DMS79 (cell line): ENCODE results near the gene PRKRIP1.
A peak's percentile ranks its signal among the peaks of the same experiment; 100 is the strongest.
"Not testable (repeated sequence)": the region's sequence is repeated elsewhere in the genome, so short reads cannot be mapped to it uniquely, and the experiment has no call there.

Source experiments
- DNase-seq: peaks from one replicate; lab custom pipeline; 2025; lab: John Stamatoyannopoulos, UW

The PRKRIP1 gene

DNA sequence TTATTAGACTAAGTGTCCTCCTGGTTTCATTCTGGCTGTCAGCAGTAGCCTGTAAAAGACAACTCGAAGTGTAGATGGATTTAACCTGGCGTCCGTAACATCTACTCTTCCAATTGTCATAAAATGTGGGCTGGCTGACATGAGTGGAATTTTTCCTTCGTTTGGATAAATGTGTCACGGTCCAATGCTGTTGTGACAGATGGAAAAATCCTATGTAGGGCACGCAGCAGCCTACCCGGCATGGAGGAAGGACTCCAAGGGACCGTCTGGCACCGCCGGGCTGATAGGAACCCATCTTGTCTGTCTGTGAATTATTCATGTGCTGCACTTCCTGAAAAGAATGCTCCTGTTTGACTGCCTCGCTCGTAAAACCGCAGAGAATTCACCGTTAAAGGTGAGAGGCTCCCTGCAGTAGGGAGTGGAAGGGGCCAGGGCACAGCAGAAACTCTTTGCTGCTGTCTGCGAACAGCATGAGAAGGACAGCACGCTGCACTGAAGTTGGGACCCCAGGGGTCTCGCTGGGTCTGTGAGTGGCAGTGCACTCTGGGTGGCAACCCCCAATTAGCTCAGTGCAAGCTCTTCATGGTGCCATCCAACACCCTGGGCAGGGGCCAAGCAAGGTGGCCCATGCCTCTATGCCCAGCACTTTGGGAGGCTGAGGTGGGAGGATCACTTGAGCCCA is 35.6 kb downstream of the PRKRIP1 start:
- peak; percentile 38 for DNase-seq

GRCh38 chr7:102432442-102433218 is 36.5 kb downstream of the PRKRIP1 start:
- peak; percentile 17 for DNase-seq

DNA sequence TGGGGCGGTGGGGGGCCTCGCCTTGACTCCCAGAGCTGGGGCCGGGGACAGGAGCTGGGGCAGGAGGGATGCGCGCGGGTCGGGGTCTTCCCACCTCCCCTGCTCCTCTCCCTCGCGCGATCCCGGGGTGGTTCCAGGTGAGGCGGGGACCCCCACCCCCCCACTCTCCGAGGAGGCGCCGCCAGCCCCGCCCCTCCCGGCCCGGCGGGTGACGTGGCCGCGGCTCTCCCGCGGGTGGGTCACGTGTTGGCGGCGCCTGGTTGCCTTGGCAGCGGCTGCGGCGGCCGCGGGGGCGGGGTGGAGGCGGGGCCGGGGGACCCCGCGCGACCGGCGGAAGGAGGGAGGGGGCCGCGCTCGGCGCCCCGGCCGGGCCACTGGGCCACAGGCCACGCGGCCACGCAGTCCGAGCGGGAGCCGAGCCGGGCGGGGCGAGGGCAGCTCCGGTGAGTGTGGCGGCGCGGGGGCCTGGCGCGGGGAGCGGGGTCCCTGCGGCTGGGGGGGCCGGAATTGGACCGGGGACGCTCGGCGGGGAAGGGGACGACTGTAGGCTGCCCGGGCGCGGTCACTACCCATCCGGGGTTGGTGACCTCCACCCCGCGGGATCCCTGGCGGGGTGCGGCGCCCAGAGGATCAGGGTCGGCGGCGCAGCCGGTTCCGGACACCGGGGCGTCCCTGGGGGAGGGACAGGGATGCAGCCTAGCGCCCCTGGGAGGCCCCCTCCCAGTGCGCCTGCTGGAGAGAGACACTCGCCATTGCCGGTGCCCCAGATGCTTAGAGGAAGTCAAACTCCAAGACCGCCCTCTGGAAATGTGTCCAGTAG is 37.3 kb downstream of the PRKRIP1 start, which contains the start of gene ORAI2:
Gene ORAI2, plus strand, starts transcription at position 357 of the 820 bp plus-strand sequence. CDS start 5,382 bp downstream, outside the sequence.
- peak; percentile 33 for DNase-seq

DNA sequence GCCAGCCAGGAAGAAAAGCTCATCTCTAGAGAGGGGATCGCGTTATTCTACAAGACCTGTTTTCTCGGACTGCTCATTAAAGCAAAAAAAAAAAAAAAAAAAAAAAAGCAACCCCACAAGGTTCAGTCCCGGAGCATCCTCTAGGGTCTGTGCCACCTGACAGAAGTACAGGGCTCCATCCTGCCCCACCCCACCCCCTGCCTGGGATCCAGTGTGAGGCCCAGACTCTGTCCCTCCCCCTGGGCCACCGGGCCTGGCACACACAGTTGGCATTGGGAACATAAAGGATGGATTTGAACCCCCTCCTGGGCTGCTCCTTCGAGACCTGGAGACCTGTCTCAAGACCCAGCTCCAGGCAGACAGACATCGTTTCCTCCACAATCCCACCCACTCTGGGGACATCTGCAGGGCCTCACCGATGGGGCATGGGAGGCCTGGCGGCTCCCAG is 37.9 kb downstream of the PRKRIP1 start:
- no peak for DNase-seq

DNA sequence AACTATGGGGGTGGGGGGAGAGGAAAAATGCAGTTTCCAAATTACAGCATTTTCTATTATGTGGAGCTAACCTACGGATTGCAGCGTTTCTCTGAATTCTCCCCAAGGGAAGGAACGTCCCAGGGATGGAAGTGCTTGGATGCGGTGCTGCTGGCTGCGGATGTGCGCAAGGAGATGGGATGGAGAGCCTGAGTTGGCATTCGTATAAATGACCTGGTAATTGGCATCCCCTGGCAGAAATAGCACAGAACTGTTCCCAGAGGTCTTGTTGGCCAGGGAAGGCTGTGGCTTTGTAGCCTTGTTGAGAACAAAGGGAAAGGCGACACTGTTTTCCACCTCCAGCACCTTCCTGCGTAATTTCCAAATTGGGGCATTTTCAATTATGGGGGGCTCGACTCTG is 40.0 kb downstream of the PRKRIP1 start:
- DNase-seq, result no peak

DNA sequence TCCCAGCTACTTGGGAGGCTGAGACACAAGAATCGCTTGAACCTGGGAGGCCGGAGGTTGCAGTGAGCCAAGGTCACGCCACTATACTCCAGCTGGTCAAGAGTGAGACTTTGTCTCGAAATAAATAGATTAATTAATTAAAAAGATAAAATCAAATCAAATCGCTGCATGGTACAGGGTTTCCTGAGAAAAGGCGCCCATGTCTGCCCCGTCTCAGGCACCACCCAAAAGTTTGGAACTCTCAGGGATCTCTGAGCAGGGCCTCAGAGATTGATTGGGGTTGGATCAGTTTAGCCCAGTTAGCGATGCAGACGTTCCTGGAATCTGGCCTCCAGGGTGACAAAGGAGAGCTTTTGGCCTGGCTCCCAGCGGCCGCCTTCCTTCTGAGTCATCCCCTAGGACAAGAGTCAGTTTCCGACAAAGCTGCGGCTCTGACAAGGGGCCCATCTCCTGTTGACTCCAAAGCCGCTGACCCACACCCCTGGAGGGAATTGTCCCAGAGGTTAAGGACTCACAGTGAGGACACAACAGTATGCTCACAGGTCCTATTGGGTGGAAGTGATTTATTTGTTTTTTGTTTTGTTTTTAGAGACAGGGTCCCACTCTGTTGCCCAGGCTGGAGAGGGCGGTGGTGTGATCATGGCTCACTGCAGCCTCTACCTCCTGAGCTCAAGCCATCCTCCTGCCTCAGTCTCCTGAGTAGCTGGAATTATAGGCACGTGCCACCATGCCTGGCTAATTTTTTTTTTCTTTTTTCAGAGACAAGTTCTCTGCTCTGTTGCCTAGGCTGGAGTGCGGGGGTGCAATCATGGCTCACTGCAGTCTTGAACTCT is 44.0 kb downstream of the PRKRIP1 start:
- no peak for DNase-seq

DNA sequence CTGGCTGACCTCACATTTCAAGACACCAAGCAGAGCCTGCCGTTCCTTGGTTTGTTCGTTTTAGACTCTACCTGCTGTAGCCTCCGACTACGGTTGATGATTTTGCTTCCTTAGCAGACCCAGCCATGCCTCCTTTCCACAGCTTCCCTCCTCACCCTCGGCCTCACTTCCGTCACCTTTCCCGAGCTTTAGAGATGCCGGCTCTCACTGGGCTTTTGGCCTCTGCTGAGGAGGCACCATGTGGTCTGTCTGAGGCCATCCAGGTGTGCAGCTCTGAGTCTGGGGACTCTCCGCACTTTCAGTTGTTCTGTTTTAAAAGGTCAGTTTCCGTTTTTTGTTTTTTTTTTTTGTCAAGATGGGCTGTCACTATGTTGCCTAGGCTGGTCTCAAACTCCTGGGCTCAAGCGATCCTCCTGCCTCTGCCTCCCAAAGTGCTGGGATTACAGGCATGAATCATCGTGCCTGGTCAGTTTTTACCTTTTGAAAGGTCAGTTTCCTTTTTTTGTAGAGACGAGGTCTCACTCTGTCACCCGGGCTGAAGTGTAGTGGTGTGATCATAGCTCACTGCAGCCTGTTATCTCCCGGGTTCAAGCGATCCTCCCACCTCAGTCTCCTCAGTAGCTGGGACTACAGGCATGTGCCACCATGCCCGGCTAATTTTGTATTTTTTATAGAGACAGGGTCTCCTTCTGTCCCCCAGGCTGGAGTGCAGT is 49.0 kb downstream of the PRKRIP1 start:
- no peak for DNase-seq

GRCh38 chr7:102445674-102446071 is 49.5 kb downstream of the PRKRIP1 start:
- DNase-seq, result no peak

GRCh38 chr7:102446387-102447156 is 50.4 kb downstream of the PRKRIP1 start:
- DNase-seq, result no peak

DNA sequence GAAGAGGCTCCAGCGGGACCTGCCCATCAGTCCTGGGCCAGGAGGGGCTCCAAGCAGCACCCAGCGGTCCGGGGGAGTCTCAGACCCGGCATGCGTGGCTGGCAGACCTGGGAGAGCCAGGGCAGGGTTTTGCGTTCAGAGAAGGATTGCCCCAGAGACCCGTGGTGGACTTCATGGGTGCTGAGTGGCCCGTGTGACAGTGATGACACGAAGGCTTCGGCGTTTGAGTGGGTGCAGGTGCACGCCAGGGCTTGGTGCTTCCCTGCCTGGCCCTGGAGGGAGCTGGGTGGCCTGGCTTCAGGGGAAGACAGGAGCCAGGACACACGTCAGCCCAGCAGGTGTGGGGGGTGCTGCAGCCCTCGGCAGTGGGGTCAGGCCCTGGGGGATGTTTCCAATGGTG is 51.1 kb downstream of the PRKRIP1 start:
- no peak for DNase-seq

DNA sequence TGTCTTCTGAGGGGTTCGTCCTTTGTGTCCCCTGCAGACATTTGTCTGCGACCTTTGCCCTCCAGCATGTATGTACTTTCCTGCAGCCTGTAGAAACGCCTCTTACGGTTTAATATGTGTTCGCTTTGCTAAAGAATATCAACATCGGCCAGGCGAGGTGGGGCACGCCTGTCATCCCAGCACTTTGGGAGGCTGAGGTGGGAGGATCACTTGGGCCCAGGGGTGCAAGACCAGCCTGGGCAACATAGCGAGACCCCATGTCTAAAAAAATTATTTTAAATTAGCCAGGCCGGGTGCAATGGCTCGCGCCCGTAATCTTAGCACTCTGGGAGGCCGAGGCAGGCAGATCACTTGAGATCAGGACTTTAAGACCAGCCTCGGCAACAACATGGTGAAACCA is 53.0 kb downstream of the PRKRIP1 start:
- DNase-seq, result no peak

DNA sequence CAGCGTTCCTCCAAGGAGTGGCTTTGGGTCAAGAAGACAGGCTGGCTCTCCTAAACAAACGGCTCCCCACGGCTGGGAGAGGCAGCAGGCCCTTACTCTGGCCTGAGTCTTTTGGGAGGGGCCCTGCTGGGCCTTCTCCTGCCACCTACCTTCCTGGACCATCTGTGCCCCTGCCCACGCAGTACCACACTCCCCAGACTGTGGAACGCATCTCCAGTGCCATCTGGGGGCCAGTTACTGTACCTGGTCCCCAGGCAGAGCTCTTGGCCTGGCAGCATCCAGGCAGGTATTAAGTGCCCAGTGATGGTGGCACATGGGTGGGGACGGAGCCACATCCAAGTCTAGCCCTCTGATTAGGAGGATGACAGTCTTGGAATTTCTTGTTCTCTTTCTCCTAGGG is 54.1 kb downstream of the PRKRIP1 start:
- DNase-seq, result no peak

GRCh38 chr7:102451371-102452054 is 55.4 kb downstream of the PRKRIP1 start:
- DNase-seq, result peak; percentile 39

DNA sequence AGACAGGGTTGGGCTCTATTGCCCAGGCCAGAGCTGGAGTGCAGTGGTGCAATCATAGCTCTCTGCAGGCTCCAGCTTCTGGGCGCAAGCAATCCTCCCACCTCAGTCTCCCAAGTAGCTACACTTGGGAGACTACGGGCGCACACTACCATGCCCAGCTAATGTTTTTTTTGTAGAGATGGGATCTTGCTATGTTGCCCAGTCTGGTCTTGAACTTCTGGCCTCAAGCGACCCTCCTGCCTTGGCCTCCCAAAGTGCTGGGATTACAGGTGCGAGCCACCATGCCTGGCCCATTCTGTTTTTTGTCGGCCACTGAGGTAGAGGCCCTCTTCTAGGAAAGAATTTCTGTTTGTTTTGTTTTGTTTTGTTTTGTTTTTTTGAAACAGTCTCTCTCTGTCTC is 56.3 kb downstream of the PRKRIP1 start:
- DNase-seq, result no peak

GRCh38 chr7:102453319-102453718 is 57.2 kb downstream of the PRKRIP1 start:
- no peak for DNase-seq

GRCh38 chr7:102454468-102454867 is 58.3 kb downstream of the PRKRIP1 start:
- DNase-seq, result no peak

GRCh38 chr7:102454932-102455331 is 58.8 kb downstream of the PRKRIP1 start:
- DNase-seq, result not testable (repeated sequence)

DNA sequence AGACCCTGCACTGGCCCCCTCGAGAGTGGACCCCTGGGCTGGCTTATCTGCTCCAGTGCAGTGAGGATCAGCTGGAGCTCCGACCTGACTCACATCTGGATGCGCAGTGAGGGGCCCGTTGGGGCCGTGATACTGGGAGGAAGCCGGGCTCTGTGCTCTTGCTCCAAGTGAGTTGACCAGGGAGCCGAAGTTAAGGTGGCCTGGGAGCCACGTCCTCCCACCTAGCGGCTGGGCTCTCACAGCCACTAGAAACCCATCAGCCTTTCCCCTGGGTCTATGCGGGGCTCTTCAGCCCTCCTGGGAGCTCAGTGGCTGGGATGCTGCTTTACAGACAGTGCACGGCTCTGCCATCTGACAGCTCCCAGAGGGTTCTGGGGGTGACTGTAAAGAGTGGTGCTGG is 59.4 kb downstream of the PRKRIP1 start:
- no peak for DNase-seq

DNA sequence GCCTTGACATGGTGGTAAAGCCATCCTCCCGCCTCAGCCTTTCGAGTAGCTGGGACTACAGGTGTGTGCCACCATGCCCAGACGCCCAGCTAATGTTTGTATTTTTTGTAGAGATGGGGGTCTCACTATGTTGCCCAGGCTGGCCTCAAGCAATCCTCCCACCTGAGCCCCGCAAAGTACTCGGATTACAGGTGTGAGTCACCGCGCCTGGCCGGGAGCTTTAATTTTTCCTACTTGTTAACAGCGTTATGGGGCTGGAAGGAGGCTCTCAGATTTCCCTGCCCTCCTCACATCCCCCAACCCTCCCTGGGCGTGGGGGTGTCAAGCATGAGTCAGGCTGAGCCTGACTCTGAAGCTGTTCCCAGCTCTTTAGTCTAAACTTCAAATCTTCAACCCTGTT is 60.2 kb downstream of the PRKRIP1 start:
- DNase-seq, result no peak
